ENCODE measurements around the gene PTGES3L. TPM values are rescaled to one million over a fixed set of nuclear protein-coding genes. Genes with fewer than 3 reads are reported as not detected.
"Not testable (repeated sequence)": the region's sequence is repeated elsewhere in the genome, so short reads cannot be mapped to it uniquely, and the experiment has no call there.

The PTGES3L gene
- total and polyA plus RNA-seq, 4 donors = 0.08 to 0.19 (median 0.13) TPM; not detected in 1

DNA sequence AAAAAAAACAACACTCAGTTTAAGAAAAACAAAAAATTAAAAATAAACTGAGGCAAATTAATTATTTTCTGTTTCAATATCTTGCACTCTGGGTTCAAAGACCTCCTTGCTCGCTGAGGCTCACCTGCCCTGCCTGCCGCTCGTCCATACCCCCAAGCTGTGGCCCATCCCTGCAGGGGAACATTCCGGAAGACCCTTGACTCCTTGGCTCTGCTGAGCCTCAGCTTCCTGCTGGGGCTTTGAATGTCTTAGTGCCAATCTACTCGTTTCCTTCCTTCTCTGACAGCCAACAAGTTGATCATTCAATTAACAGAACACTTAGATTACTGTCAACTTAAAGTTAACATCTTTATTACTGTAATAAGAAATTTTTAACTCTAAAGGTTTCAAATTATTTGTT, 55.0 kb downstream of the PTGES3L start:
- Histone ChIP-seq H3K4me3 (ENCODE audit: low read depth in 1 of 3, low read length in 3 of 3) (no peak overlapping the region), H3K9ac (ENCODE audit: low read depth in 1 of 2, low read length in 2 of 2) (no peak overlapping the region), H3K36me3 (ENCODE audit: control insufficient read depth in 4 of 4, insufficient read depth in 3 of 4, low read depth in 1 of 4, low read length in 3 of 4) (no peaks in the 10 kb centered on the region), H3K27me3 (ENCODE audit: control insufficient read depth in 4 of 4, insufficient read depth in 4 of 4, low read length in 3 of 4) (no peaks in the 10 kb centered on the region), H3K4me1 (ENCODE audit: control insufficient read depth in 4 of 4, insufficient read depth in 4 of 4, low read length in 3 of 4) (peaks cover 2 to 14% (median 7%) of the 10 kb centered on the region in 4 donors), H3K27ac (ENCODE audit: low read depth in 1 of 2, low read length in 2 of 2) (no peak overlapping the region), H3K9me3 (ENCODE audit: control insufficient read depth in 4 of 4, low read length in 3 of 4) (no peaks in the 10 kb centered on the region)
- TF ChIP-seq FOXA2 (IDR thresholded peaks at IDR 0.05) = no peak
- TF ChIP-seq HNF4A (conservative IDR thresholded peaks at IDR 0.05) = no peak
- TF ChIP-seq, protein P1, sequence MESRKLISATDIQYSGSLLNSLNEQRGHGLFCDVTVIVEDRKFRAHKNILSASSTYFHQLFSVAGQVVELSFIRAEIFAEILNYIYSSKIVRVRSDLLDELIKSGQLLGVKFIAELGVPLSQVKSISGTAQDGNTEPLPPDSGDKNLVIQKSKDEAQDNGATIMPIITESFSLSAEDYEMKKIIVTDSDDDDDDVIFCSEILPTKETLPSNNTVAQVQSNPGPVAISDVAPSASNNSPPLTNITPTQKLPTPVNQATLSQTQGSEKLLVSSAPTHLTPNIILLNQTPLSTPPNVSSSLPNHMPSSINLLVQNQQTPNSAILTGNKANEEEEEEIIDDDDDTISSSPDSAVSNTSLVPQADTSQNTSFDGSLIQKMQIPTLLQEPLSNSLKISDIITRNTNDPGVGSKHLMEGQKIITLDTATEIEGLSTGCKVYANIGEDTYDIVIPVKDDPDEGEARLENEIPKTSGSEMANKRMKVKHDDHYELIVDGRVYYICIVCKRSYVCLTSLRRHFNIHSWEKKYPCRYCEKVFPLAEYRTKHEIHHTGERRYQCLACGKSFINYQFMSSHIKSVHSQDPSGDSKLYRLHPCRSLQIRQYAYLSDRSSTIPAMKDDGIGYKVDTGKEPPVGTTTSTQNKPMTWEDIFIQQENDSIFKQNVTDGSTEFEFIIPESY (IDR thresholded peaks at IDR 0.05) = no peak
- TF ChIP-seq, protein P2, sequence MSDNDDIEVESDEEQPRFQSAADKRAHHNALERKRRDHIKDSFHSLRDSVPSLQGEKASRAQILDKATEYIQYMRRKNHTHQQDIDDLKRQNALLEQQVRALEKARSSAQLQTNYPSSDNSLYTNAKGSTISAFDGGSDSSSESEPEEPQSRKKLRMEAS (IDR thresholded peaks at IDR 0.05) = no peak
- TF ChIP-seq EGR1 (IDR thresholded peaks at IDR 0.05; ENCODE audit: low read depth in 2 of 2) = no peak
- TF ChIP-seq CTCF (IDR thresholded peaks at IDR 0.05; ENCODE audit: low read depth, low read length, missing input control) = no peak
- TF ChIP-seq FOXA1 (IDR thresholded peaks at IDR 0.05) = no peak
- no peak for TF ChIP-seq RXRA (IDR thresholded peaks at IDR 0.05)
- TF ChIP-seq GABPA (IDR thresholded peaks at IDR 0.05 in 1 of 2, conservative IDR thresholded peaks at IDR 0.05 in 1 of 2) = no peak
- TF ChIP-seq YY1 (IDR thresholded peaks at IDR 0.05) = no peak
- TF ChIP-seq RAD21 (IDR thresholded peaks at IDR 0.05) = no peak
- TF ChIP-seq ATF3 (IDR thresholded peaks at IDR 0.05) = no peak
- no peak for TF ChIP-seq HNF4G (IDR thresholded peaks at IDR 0.05)
- no peak for TF ChIP-seq JUND (IDR thresholded peaks at IDR 0.05)
- no peak for TF ChIP-seq NR2F2 (IDR thresholded peaks at IDR 0.05)
- TF ChIP-seq, protein P3, sequence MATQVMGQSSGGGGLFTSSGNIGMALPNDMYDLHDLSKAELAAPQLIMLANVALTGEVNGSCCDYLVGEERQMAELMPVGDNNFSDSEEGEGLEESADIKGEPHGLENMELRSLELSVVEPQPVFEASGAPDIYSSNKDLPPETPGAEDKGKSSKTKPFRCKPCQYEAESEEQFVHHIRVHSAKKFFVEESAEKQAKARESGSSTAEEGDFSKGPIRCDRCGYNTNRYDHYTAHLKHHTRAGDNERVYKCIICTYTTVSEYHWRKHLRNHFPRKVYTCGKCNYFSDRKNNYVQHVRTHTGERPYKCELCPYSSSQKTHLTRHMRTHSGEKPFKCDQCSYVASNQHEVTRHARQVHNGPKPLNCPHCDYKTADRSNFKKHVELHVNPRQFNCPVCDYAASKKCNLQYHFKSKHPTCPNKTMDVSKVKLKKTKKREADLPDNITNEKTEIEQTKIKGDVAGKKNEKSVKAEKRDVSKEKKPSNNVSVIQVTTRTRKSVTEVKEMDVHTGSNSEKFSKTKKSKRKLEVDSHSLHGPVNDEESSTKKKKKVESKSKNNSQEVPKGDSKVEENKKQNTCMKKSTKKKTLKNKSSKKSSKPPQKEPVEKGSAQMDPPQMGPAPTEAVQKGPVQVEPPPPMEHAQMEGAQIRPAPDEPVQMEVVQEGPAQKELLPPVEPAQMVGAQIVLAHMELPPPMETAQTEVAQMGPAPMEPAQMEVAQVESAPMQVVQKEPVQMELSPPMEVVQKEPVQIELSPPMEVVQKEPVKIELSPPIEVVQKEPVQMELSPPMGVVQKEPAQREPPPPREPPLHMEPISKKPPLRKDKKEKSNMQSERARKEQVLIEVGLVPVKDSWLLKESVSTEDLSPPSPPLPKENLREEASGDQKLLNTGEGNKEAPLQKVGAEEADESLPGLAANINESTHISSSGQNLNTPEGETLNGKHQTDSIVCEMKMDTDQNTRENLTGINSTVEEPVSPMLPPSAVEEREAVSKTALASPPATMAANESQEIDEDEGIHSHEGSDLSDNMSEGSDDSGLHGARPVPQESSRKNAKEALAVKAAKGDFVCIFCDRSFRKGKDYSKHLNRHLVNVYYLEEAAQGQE (IDR thresholded peaks at IDR 0.05) = no peak
- no peak for TF ChIP-seq SP1 (IDR thresholded peaks at IDR 0.05)
- TF ChIP-seq TAF1 (conservative IDR thresholded peaks at IDR 0.05) = no peak
- WGBS = 69% methylated on average over 5 of the region's 5 CpGs
- no peak for DNase-seq (ENCODE audit: low spot score)

DNA sequence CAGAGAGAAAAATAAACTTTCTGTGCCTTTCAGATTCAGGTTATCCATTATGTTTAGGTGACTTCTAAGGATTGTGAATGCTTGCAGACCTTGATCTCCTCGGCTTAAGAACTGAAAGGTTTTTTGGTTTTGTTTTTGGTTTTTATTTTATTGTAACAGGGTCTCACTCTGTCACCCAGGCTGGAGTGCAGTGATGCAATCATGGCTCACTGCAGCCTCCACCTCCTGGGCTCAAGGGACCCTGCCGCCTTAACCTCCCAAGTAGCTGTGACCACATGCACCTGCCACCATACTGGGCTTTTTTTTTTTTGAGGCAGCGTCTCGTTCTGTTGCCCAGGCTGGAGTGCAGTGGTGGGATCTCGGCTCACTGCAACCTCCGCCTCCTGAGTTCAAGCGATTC, 56.4 kb downstream of the PTGES3L start:
- H3K9me3 ChIP-seq (ENCODE audit: control insufficient read depth in 4 of 4, low read length in 3 of 4); DNase-seq (ENCODE audit: low spot score); H3K27ac ChIP-seq (ENCODE audit: low read depth in 1 of 2, low read length in 2 of 2); H3K36me3 ChIP-seq (ENCODE audit: control insufficient read depth in 4 of 4, insufficient read depth in 3 of 4, low read depth in 1 of 4, low read length in 3 of 4); H3K9ac ChIP-seq (ENCODE audit: low read depth in 1 of 2, low read length in 2 of 2); H3K27me3 ChIP-seq (ENCODE audit: control insufficient read depth in 4 of 4, insufficient read depth in 4 of 4, low read length in 3 of 4); H3K4me3 ChIP-seq (ENCODE audit: low read depth in 1 of 3, low read length in 3 of 3): not testable (repeated sequence)
- H3K4me1 ChIP-seq (ENCODE audit: control insufficient read depth in 4 of 4, insufficient read depth in 4 of 4, low read length in 3 of 4) = peaks cover 0 to 15% (median 2%) of the 10 kb centered on the region in 4 donors
- 94% methylated on average over 7 of the region's 7 CpGs for WGBS

Measured in liver (tissue), 9 donors.